Stomach (tissue), 9 donors: ENCODE data around the gene NOS3. TPM values are rescaled to one million over a fixed set of nuclear protein-coding genes. Genes with fewer than 3 reads are reported as not detected.

Experiments used
- DNase-seq, 2 donors: peaks; one replicate each; pipeline versions ENCODE4 v3.0.0 to v3.0.0-alpha.2; 2013 to 2019
- H3K27ac ChIP-seq, 5 donors: fragments of 200-600 bp in 4 of 5; sonication (generic) in 4 of 5; one replicate each; pipeline ENCODE4 v1.5.1; 2013 to 2019; ENCODE audit warnings: mild to moderate bottlenecking in 1 of 5, moderate library complexity in 1 of 5
- H3K27me3 ChIP-seq, 3 donors: fragments of 200-600 bp; sonication (generic); one replicate each; pipeline ENCODE4 v1.5.1; 2017 to 2019; ENCODE audit warnings: mixed run types in 1 of 3
- H3K36me3 ChIP-seq, 4 donors: fragments of 200-600 bp; sonication (generic); 1 replicate in 3 of 4; 2 replicates in 1 of 4; pipeline ENCODE4 v1.5.1; 2016 to 2019
- H3K4me1 ChIP-seq, 4 donors: fragments of 200-600 bp; sonication (generic); one replicate each; pipeline ENCODE4 v1.5.1; 2016 to 2019
- H3K4me3 ChIP-seq, 4 donors: fragments of 200-600 bp; sonication (generic) in 3 of 4; one replicate each; pipeline ENCODE4 v1.5.1; 2016 to 2019; ENCODE audit warnings: mild to moderate bottlenecking in 1 of 4
- H3K9me3 ChIP-seq, 4 donors: fragments of 200-600 bp; sonication (generic); one replicate each; pipeline ENCODE4 v1.5.1; 2016 to 2019
- EP300 ChIP-seq: sonication (generic); formaldehyde crosslinking; IDR thresholded peaks from one replicate; pipeline ENCODE4 v1.6.1; 2017; ENCODE audit warnings: antibody characterized with exemption
- POLR2A ChIP-seq, 4 donors: fragments of 450-650 bp; IDR thresholded peaks; one replicate each; pipeline ENCODE4 v1.6.1; 2016; ENCODE audit warnings: antibody characterized with exemption in 4 of 4, control low read depth in 2 of 4, mild to moderate bottlenecking in 1 of 4, moderate library complexity in 1 of 4
- POLR2AphosphoS5 ChIP-seq, 3 donors: sonication (generic); formaldehyde crosslinking; IDR thresholded peaks; one replicate each; pipeline ENCODE4 v1.6.1; 2016; ENCODE audit warnings: antibody characterized with exemption in 3 of 3
- WGBS, 5 donors: extraction: QIAGEN DNeasy Blood & Tissue Kit in 3 of 5; methylation state at CpG; one replicate each; pipeline versions ENCODE4 v1.1.5 to v1.1.7; 2013 to 2018; 5-methylcytosine and 5-hydroxymethylcytosine counted together
- intact Hi-C: fragments of 100-400 bp; cut with DNase I; formaldehyde crosslinking; loops from one replicate; pipeline ENCODE4 v1.15.1; 2023; ENCODE audit warnings: low total_unique reads
- polyA plus RNA-seq, 3 donors: library from polyadenylated mRNA; stranded (reverse); fragments of 200-250 nt; gene quantifications; one replicate each; pipeline ENCODE4 v1.2.3, GENCODE V29; 2013
- total RNA-seq, 5 donors: library from RNA; depleted of rRNA; stranded (reverse); fragments of >200 nt; gene quantifications; one replicate each; pipeline versions ENCODE4 v1.1.0 to v1.2.3, GENCODE V29; 2014 to 2016
- TF ChIP-seq, protein P1 (sequence below), 7 experiments: fragments of 450-650 bp in 4 of 7; fragments of 200-600 bp in 3 of 7; sonication (generic) in 3 of 7; IDR thresholded peaks; one replicate each; pipeline ENCODE4 v1.5.1; 2016 to 2019; ENCODE audit warnings: antibody characterized with exemption in 7 of 7, control low read depth in 2 of 7, mild to moderate bottlenecking in 1 of 7
- donor health status: healthy with polysubstance abuse.
- donor health status: Bipolar disorder and iron deficiency.
- donor health status: healthy.

The NOS3 gene
- total and polyA plus RNA-seq, 8 donors, result 2.5 to 45.1 (median 7.5) TPM

GRCh38 chr7:150961510-150962289 is 29.1 kb upstream of the NOS3 start:
- intact Hi-C loops, result no loop called here
- H3K36me3 ChIP-seq, result no peaks in the 10 kb centered on the region
- no peaks in the 10 kb centered on the region for H3K9me3 ChIP-seq
- H3K4me3 ChIP-seq, result no peak overlapping the region
- peak in 1 of 2 donors; percentile 64 for DNase-seq
- WGBS, 5 donors, result 60 to 81% (median 71%) methylated on average over 10 to 17 of the region's 17 CpGs
- H3K27me3 ChIP-seq, result peaks cover 0 to 61% (median 29%) of the 10 kb centered on the region in 3 donors
- H3K4me1 ChIP-seq, result peaks cover 0 to 63% (median 38%) of the 10 kb centered on the region in 4 donors
- TF ChIP-seq POLR2A (IDR thresholded peaks at IDR 0.05) (no peak), POLR2AphosphoS5 (IDR thresholded peaks at IDR 0.05) (no peak)
- TF ChIP-seq, protein P1, sequence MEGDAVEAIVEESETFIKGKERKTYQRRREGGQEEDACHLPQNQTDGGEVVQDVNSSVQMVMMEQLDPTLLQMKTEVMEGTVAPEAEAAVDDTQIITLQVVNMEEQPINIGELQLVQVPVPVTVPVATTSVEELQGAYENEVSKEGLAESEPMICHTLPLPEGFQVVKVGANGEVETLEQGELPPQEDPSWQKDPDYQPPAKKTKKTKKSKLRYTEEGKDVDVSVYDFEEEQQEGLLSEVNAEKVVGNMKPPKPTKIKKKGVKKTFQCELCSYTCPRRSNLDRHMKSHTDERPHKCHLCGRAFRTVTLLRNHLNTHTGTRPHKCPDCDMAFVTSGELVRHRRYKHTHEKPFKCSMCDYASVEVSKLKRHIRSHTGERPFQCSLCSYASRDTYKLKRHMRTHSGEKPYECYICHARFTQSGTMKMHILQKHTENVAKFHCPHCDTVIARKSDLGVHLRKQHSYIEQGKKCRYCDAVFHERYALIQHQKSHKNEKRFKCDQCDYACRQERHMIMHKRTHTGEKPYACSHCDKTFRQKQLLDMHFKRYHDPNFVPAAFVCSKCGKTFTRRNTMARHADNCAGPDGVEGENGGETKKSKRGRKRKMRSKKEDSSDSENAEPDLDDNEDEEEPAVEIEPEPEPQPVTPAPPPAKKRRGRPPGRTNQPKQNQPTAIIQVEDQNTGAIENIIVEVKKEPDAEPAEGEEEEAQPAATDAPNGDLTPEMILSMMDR (IDR thresholded peaks at IDR 0.05), result no peak
- H3K27ac ChIP-seq, result peak overlapping the region in 4 of 5 donors; percentile 69 to 80 (median 74)

DNA sequence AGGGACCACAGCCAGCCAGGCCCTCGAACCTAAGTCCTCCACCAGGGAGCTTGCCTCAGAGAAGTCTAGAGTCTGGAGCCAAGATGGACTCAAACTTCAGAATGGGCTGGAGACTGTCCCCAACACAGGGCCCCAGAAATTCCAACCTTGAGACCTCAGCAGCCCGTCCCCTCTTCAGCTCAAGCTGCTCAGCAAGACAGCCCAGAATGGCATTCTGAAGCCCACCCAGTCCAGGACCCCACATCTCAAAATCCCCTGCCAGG is 28.6 kb upstream of the NOS3 start:
- no peaks in the 10 kb centered on the region for H3K9me3 ChIP-seq
- WGBS, 5 donors, result 23 to 42% (median 37%) methylated on average over 1 to 2 of the region's 2 CpGs
- H3K4me3 ChIP-seq, result no peak overlapping the region
- H3K27ac ChIP-seq, result peak overlapping the region in 4 of 5 donors; percentile 69 to 80 (median 74)
- H3K4me1 ChIP-seq, result peaks cover 0 to 68% (median 38%) of the 10 kb centered on the region in 4 donors
- intact Hi-C loops, result no loop called here
- peaks cover 0 to 56% (median 29%) of the 10 kb centered on the region in 3 donors for H3K27me3 ChIP-seq
- no peak for DNase-seq
- H3K36me3 ChIP-seq, result no peaks in the 10 kb centered on the region
- TF ChIP-seq EP300, result no peak
- TF ChIP-seq POLR2AphosphoS5 (IDR thresholded peaks at IDR 0.05), result no peak
- TF ChIP-seq POLR2A (IDR thresholded peaks at IDR 0.05), result no peak
- TF ChIP-seq, protein P1 (IDR thresholded peaks at IDR 0.05), result no peak

- intact Hi-C loops, result no loop called here
- 33 to 45% (median 40%) methylated on average over 14 to 23 of the region's 23 CpGs for WGBS, 5 donors
- peaks cover 0 to 50% (median 29%) of the 10 kb centered on the region in 3 donors for H3K27me3 ChIP-seq
- peak; percentile 54 to 87 for DNase-seq
- H3K4me3 ChIP-seq, result no peak overlapping the region
- H3K9me3 ChIP-seq, result no peaks in the 10 kb centered on the region
- H3K36me3 ChIP-seq, result no peaks in the 10 kb centered on the region
- H3K27ac ChIP-seq, result peak overlapping the region in 4 of 5 donors; percentile 69 to 80 (median 74)
- peaks cover 0 to 71% (median 39%) of the 10 kb centered on the region in 4 donors for H3K4me1 ChIP-seq
- no peak for TF ChIP-seq EP300
- no peak for TF ChIP-seq POLR2AphosphoS5 (IDR thresholded peaks at IDR 0.05)
- TF ChIP-seq POLR2A (IDR thresholded peaks at IDR 0.05), result no peak
- TF ChIP-seq, protein P1 (IDR thresholded peaks at IDR 0.05), result peak in 5 of 7 experiments; percentile 75 to 90 (median 87)
Observed at GRCh38 chr7:150962553-150963399, 28.0 kb upstream of the NOS3 start.

DNA sequence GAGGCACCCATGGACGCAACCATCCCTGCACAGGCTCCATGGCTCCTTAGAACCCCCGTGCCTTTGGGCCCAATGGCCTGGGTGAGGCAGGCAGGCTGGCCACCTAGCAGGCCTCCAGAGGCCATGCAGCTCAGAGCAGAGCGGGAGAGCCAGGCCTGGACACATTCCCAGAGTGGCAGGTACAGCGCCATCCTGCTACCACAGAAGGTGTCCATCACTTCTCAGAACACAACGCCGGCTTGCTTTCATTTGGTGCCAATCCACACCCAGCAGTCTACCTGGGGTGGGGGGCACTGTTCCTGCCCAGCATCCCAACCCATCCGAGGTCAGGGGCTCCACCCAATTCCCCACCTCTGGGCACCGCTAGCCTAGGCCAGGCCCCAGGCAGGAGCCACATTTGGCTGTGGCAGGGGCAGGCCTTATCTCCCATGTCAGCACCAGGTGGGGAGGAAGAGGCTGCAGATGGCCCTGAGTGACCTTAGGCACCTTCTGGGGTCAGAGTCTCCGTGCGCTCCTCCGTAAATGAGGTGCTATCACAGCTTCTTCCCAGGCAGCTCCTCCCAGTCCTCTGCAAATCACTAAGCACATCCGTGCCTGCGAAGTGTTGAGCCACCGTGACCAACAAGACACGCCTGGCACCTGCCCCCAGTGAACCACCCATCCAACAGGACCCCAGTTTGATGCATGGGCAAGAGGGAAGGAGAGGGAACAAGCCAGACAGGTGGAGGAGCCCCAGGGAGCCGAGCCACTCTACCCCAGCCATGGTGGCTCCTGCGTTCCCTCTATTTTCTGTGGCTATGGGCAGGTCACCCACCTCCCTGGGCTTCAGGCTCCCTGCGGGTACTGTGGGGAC is 26.9 kb upstream of the NOS3 start:
- TF ChIP-seq POLR2AphosphoS5 (IDR thresholded peaks at IDR 0.05) (no peak), EP300 (no peak), POLR2A (IDR thresholded peaks at IDR 0.05) (no peak)
- TF ChIP-seq, protein P1 (IDR thresholded peaks at IDR 0.05), result no peak
- H3K27me3 ChIP-seq, result peaks cover 0 to 43% (median 24%) of the 10 kb centered on the region in 3 donors
- H3K4me1 ChIP-seq, result peaks cover 0 to 80% (median 45%) of the 10 kb centered on the region in 4 donors
- no peaks in the 10 kb centered on the region for H3K9me3 ChIP-seq
- no peak for DNase-seq
- 77 to 84% (median 80%) methylated on average over 15 to 18 of the region's 18 CpGs for WGBS, 5 donors
- intact Hi-C loops, result no loop called here
- no peaks in the 10 kb centered on the region for H3K36me3 ChIP-seq
- H3K4me3 ChIP-seq, result no peak overlapping the region
- H3K27ac ChIP-seq, result peak overlapping the region in 4 of 5 donors; percentile 69 to 80 (median 74)
